Right lobe of liver (tissue), 6 donors: ENCODE results near the gene PACRGL. TPM values are rescaled to one million over a fixed set of nuclear protein-coding genes. Genes with fewer than 3 reads are reported as not detected.

Experiments used
- ATAC-seq, 4 donors: fragments of 200-7000 bp; cut with Tn5 transposase; one replicate each; pipeline ENCODE4 v1.9.1; 2020; ENCODE audit warnings: mild to moderate bottlenecking in 4 of 4, moderate library complexity in 4 of 4
- DNase-seq, 3 donors: peaks; one replicate each; pipeline ENCODE4 v3.0.0-alpha.2; 2020
- H3K27ac ChIP-seq, 3 donors: fragments of 200-600 bp; one replicate each; pipeline ENCODE4 v1.8.0; 2022
- H3K27me3 ChIP-seq, 2 donors: fragments of 200-600 bp; one replicate each; pipeline ENCODE4 v1.8.0; 2022
- H3K36me3 ChIP-seq, 4 donors: fragments of 200-600 bp; sonication (generic) in 1 of 4; one replicate each; pipeline versions ENCODE4 v1.5.1 to v1.8.0; 2017 to 2022; ENCODE audit warnings: control low read depth in 1 of 4
- H3K4me1 ChIP-seq, 4 donors: fragments of 200-600 bp; sonication (generic) in 1 of 4; one replicate each; pipeline versions ENCODE4 v1.5.1 to v1.8.0; 2017 to 2022; ENCODE audit warnings: control low read depth in 1 of 4
- H3K4me3 ChIP-seq, 3 donors: fragments of 200-600 bp; one replicate each; pipeline ENCODE4 v1.8.0; 2022
- H3K9me3 ChIP-seq, 4 donors: fragments of 200-600 bp; sonication (generic) in 1 of 4; one replicate each; pipeline versions ENCODE4 v1.5.1 to v1.8.0; 2017 to 2022; ENCODE audit warnings: control low read depth in 1 of 4
- CTCF ChIP-seq, 4 donors: fragments of 200-600 bp in 3 of 4; fragments of 450-650 bp in 1 of 4; IDR thresholded peaks; one replicate each; pipeline versions ENCODE4 v1.5.1 to v1.8.0; 2016 to 2022; ENCODE audit warnings: antibody characterized with exemption in 4 of 4, mild to moderate bottlenecking in 2 of 4
- POLR2A ChIP-seq: fragments of 450-650 bp; IDR thresholded peaks from one replicate; pipeline ENCODE4 v1.6.1; 2017; ENCODE audit warnings: antibody characterized with exemption, mild to moderate bottlenecking
- WGBS: methylation state at CpG from one replicate; pipeline ENCODE4 v1.1.6; 2018; ENCODE audit warnings: low coverage, low lambda C conversion rate; ENCODE audit not compliant: insufficient coverage; ENCODE audit errors: missing lambda C conversion rate; 5-methylcytosine and 5-hydroxymethylcytosine counted together
- intact Hi-C, 2 donors: fragments of 100-400 bp; cut with DNase I; formaldehyde crosslinking; loops; one replicate each; pipeline versions ENCODE4 v1.11.2 to v1.14.1; 2022
- total RNA-seq, 6 experiments: library from RNA; depleted of rRNA in 2 of 6; stranded (reverse); fragments of >200 nt in 2 of 6; fragmentation: NEBNext Ultra II Directional in 3 of 6; extraction: Animal tissue kit (Norgen Biotek cat#: 25700) in 3 of 6; gene quantifications; one replicate each; pipeline versions ENCODE4 v1.1.0 to v1.2.4, GENCODE V29; 2016 to 2023
- donor health status: DM: no; HTN: yes; CAD: no.
- donor health status: DM: no; HTN: no; CAD: no.
- donor health status: DM: no; HTN: no; CAD: no.
- donor health status: DM: no; HTN: yes; CAD: no.
- donor health status: DM: no; HTN: yes; CAD: no.

PACRGL gene
- total RNA-seq, 6 experiments from 2014 or later, result 2.5 to 6.1 (median 5.3) TPM

- Histone ChIP-seq H3K9me3 (no peaks in the 10 kb centered on the region), H3K4me3 (no peak overlapping the region), H3K27me3 (no peaks in the 10 kb centered on the region), H3K36me3 (no peaks in the 10 kb centered on the region), H3K4me1 (peaks cover 0 to 6% (median 0%) of the 10 kb centered on the region in 4 donors), H3K27ac (no peak overlapping the region)
- ATAC-seq (peak in 1 of 4 donors; percentile 30), DNase-seq (no peak)
- TF ChIP-seq POLR2A, result no peak
- no peak for TF ChIP-seq CTCF (IDR thresholded peaks at IDR 0.05)
- intact Hi-C loops, result loop anchor here (10.0 kb wide), 1 partner anchor 258 kb away; no protein-coding TSS in a partner anchor
- WGBS, result no CpG with 5 or more reads among the region's 3 CpGs
Observed at GRCh38 chr4:20682853-20683252, 17.4 kb upstream of the PACRGL start.

GRCh38 chr4:20683766-20684165, 16.5 kb upstream of the PACRGL start:
- no peaks in the 10 kb centered on the region for H3K9me3 ChIP-seq
- TF ChIP-seq CTCF (IDR thresholded peaks at IDR 0.05) (no peak), POLR2A (no peak)
- intact Hi-C loops, result loop anchor here (10.0 kb wide), 1 partner anchor 259 kb away; no protein-coding TSS in a partner anchor
- DNase-seq (no peak), ATAC-seq (no peak)
- no peak overlapping the region for H3K27ac ChIP-seq
- 82% methylated on average over 1 of the region's 3 CpGs for WGBS
- no peaks in the 10 kb centered on the region for H3K27me3 ChIP-seq
- peaks cover 0 to 6% (median 0%) of the 10 kb centered on the region in 4 donors for H3K4me1 ChIP-seq
- H3K36me3 ChIP-seq, result no peaks in the 10 kb centered on the region
- H3K4me3 ChIP-seq, result no peak overlapping the region

- Histone ChIP-seq H3K9me3 (no peaks in the 10 kb centered on the region), H3K4me1 (no peaks in the 10 kb centered on the region), H3K36me3 (no peaks in the 10 kb centered on the region), H3K27me3 (no peaks in the 10 kb centered on the region), H3K27ac (no peak overlapping the region), H3K4me3 (no peak overlapping the region)
- no peak for DNase-seq
- 24% methylated on average over 6 of the region's 6 CpGs for WGBS
- intact Hi-C loops, result loop anchor here (10.0 kb wide), 1 partner anchor 260 kb away; no protein-coding TSS in a partner anchor
- TF ChIP-seq CTCF (IDR thresholded peaks at IDR 0.05) (peak; percentile 61 to 71 (median 65)), POLR2A (no peak)
- ATAC-seq, result peak; percentile 51 to 68 (median 60)
Observed at GRCh38 chr4:20684852-20685763, 15.2 kb upstream of the PACRGL start.

GRCh38 chr4:20687864-20688263, 12.4 kb upstream of the PACRGL start:
- H3K27ac ChIP-seq, result no peak overlapping the region
- H3K9me3 ChIP-seq, result no peaks in the 10 kb centered on the region
- DNase-seq, result no peak
- H3K4me1 ChIP-seq, result no peaks in the 10 kb centered on the region
- no peaks in the 10 kb centered on the region for H3K27me3 ChIP-seq
- no peak overlapping the region for H3K4me3 ChIP-seq
- TF ChIP-seq CTCF (IDR thresholded peaks at IDR 0.05), result no peak
- no peak for TF ChIP-seq POLR2A
- intact Hi-C loops, result loop anchor here (10.0 kb wide), 1 partner anchor 263 kb away; no protein-coding TSS in a partner anchor
- no peak for ATAC-seq
- 26% methylated on average over 2 of the region's 3 CpGs for WGBS
- H3K36me3 ChIP-seq, result no peaks in the 10 kb centered on the region
